A549 (cell line): ENCODE results near the gene STAM.

ENCODE experiments used
- CBX8 ChIP-seq: fragments of 200-600 bp; sonication (generic); IDR thresholded peaks from 2 replicates; pipeline ENCODE4 v1.6.1; 2016
- CEBPB ChIP-seq, 2 experiments: fragments of >200 bp in 1 of 2; sonication (Bioruptor Twin) in 1 of 2; formaldehyde crosslinking in 1 of 2; IDR thresholded peaks; 2 replicates each; pipeline ENCODE4 v1.6.1; 2012 to 2016
- CTCF ChIP-seq: fragments of >200 bp; sonication (Bioruptor Twin); formaldehyde crosslinking; IDR thresholded peaks from 3 replicates; pipeline ENCODE4 v1.5.1; 2016
- EP300 ChIP-seq, 2 experiments: fragments of >200 bp; sonication (Bioruptor Twin); formaldehyde crosslinking; IDR thresholded peaks; 2 replicates in 1 of 2; 3 replicates in 1 of 2; pipeline ENCODE4 v1.6.1; 2016 to 2017
- ESRRA ChIP-seq: fragments of 150-350 bp; IDR thresholded peaks from 2 replicates; pipeline ENCODE4 v1.6.1; 2014; ENCODE audit warnings: mild to moderate bottlenecking, low read length, borderline replicate concordance
- JUN ChIP-seq, 2 experiments: fragments of >200 bp; sonication (Bioruptor Twin); formaldehyde crosslinking; IDR thresholded peaks; 2 replicates in 1 of 2; 3 replicates in 1 of 2; pipeline ENCODE4 v1.6.1; 2016 to 2017
- KDM1A ChIP-seq: fragments of 200-600 bp; sonication (generic); IDR thresholded peaks from 2 replicates; pipeline ENCODE4 v1.6.1; 2016; ENCODE audit warnings: low read depth, mild to moderate bottlenecking
- PHF8 ChIP-seq: fragments of 200-600 bp; sonication (generic); IDR thresholded peaks from 2 replicates; pipeline ENCODE4 v1.6.1; 2016; ENCODE audit warnings: low read depth, mild to moderate bottlenecking, antibody characterized with exemption, moderate library complexity, borderline replicate concordance
- POLR2A ChIP-seq: IDR thresholded peaks from 2 replicates; pipeline ENCODE4 v1.6.1; 2012; ENCODE audit warnings: mild to moderate bottlenecking, low read length
- RNF2 ChIP-seq: fragments of 200-600 bp; sonication (generic); IDR thresholded peaks from 2 replicates; pipeline ENCODE4 v1.6.1; 2016; ENCODE audit warnings: low read depth, mild to moderate bottlenecking, antibody characterized with exemption, moderate library complexity, borderline replicate concordance
- USF2 ChIP-seq: fragments of 450-650 bp; IDR thresholded peaks from 2 replicates; pipeline ENCODE4 v1.6.1; 2014; ENCODE audit warnings: antibody characterized with exemption
- ZSCAN20 ChIP-seq: fragments of 250-450 bp; sonication (Bioruptor Pico); IDR thresholded peaks from 2 replicates; pipeline ENCODE4 v1.8.0; 2022; ENCODE audit warnings: mild to moderate bottlenecking, moderate library complexity
- TF ChIP-seq, protein P1 (sequence below): fragments of 200-600 bp; sonication (generic); IDR thresholded peaks from 2 replicates; pipeline ENCODE4 v1.6.1; 2016; ENCODE audit warnings: antibody characterized with exemption, mild to moderate bottlenecking, moderate library complexity

- no peak for TF ChIP-seq KDM1A
- TF ChIP-seq CTCF, result no peak
- TF ChIP-seq POLR2A, result no peak
- no peak for TF ChIP-seq CEBPB (IDR thresholded peaks at IDR 0.05)
- no peak for TF ChIP-seq ESRRA
- no peak for TF ChIP-seq JUN (IDR thresholded peaks at IDR 0.05)
- TF ChIP-seq, protein P1, sequence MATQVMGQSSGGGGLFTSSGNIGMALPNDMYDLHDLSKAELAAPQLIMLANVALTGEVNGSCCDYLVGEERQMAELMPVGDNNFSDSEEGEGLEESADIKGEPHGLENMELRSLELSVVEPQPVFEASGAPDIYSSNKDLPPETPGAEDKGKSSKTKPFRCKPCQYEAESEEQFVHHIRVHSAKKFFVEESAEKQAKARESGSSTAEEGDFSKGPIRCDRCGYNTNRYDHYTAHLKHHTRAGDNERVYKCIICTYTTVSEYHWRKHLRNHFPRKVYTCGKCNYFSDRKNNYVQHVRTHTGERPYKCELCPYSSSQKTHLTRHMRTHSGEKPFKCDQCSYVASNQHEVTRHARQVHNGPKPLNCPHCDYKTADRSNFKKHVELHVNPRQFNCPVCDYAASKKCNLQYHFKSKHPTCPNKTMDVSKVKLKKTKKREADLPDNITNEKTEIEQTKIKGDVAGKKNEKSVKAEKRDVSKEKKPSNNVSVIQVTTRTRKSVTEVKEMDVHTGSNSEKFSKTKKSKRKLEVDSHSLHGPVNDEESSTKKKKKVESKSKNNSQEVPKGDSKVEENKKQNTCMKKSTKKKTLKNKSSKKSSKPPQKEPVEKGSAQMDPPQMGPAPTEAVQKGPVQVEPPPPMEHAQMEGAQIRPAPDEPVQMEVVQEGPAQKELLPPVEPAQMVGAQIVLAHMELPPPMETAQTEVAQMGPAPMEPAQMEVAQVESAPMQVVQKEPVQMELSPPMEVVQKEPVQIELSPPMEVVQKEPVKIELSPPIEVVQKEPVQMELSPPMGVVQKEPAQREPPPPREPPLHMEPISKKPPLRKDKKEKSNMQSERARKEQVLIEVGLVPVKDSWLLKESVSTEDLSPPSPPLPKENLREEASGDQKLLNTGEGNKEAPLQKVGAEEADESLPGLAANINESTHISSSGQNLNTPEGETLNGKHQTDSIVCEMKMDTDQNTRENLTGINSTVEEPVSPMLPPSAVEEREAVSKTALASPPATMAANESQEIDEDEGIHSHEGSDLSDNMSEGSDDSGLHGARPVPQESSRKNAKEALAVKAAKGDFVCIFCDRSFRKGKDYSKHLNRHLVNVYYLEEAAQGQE, result no peak
- TF ChIP-seq ZSCAN20 (CRISPR knock-in tag), result no peak
- TF ChIP-seq RNF2, result no peak
- no peak for TF ChIP-seq PHF8
- no peak for TF ChIP-seq EP300 (IDR thresholded peaks at IDR 0.05)
- TF ChIP-seq USF2, result no peak
- no peak for TF ChIP-seq CBX8
These were observed 13.2 kb downstream of the STAM start for GRCh38 chr10:17657103-17657500.
